Panc1 (cell line): ENCODE results near the gene TERB1. TPM values are rescaled to one million over a fixed set of nuclear protein-coding genes. Genes with fewer than 3 reads are reported as not detected.

ENCODE experiments used
- ATAC-seq: fragments of 200-7000 bp; cut with Tn5 transposase; 2 replicates; pipeline ENCODE4 v1.9.1; 2020; ENCODE audit warnings: mild to moderate bottlenecking, moderate library complexity
- BruUV-seq: library from RNA; stranded (reverse); fragments of 400-500 nt; replicated peaks from 2 replicates; lab custom pipeline; 2021; lab: Mats Ljungman, UMichigan
- CTCF ChIA-PET: fragments of 300-600 bp; sonication (Branson Sonifier 250); formaldehyde crosslinking; loops from one replicate; lab custom pipeline; 2022; ENCODE audit warnings: antibody characterized with exemption; lab: Charles Lee
- POLR2A ChIA-PET: fragments of 300-600 bp; sonication (Branson Sonifier 250); formaldehyde crosslinking; loops from one replicate; lab custom pipeline; 2022; ENCODE audit warnings: antibody characterized with exemption; lab: Charles Lee
- DNase-seq: peaks from one replicate; pipeline ENCODE4 v3.0.0-alpha.2; 2010; ENCODE audit warnings: low read depth, low spot score
- H3K27ac ChIP-seq: 2 replicates; pipeline ENCODE4 v1.5.1; 2011; ENCODE audit warnings: mild to moderate bottlenecking, low read length, inconsistent platforms
- H3K27me3 ChIP-seq: fragments of 200-500 bp; sonication (Bioruptor generic); 2 replicates; pipeline ENCODE4 v1.6.0; 2014; ENCODE audit warnings: low read length, inconsistent platforms; ENCODE audit not compliant: control insufficient read depth, insufficient read depth
- H3K36me3 ChIP-seq: fragments of 200-500 bp; sonication (Bioruptor generic); 2 replicates; pipeline ENCODE4 v1.5.1; 2014; ENCODE audit warnings: inconsistent platforms, mild to moderate bottlenecking, low read length, moderate library complexity; ENCODE audit not compliant: control insufficient read depth, insufficient read depth
- H3K4me1 ChIP-seq: 2 replicates; pipeline ENCODE4 v1.5.1; 2011; ENCODE audit warnings: inconsistent platforms, mild to moderate bottlenecking, low read length, moderate library complexity; ENCODE audit not compliant: control insufficient read depth, insufficient read depth
- H3K4me3 ChIP-seq, 2 experiments: 2 replicates each; pipeline ENCODE4 v1.5.1; 2011 to 2012; ENCODE audit warnings: low read depth in 2 of 2, low read length in 2 of 2, mild to moderate bottlenecking in 2 of 2, inconsistent platforms in 1 of 2, moderate library complexity in 1 of 2
- H3K9me3 ChIP-seq: fragments of 200-500 bp; sonication (Bioruptor generic); 2 replicates; pipeline ENCODE4 v1.5.1; 2014; ENCODE audit warnings: low read depth, mild to moderate bottlenecking, inconsistent platforms, low read length, moderate library complexity; ENCODE audit not compliant: control insufficient read depth, insufficient read depth
- POLR2AphosphoS5 ChIP-seq: IDR thresholded peaks from 2 replicates; pipeline ENCODE4 v1.6.1; 2012; ENCODE audit warnings: mild to moderate bottlenecking, low read depth, low read length, moderate library complexity
- SIN3A ChIP-seq: IDR thresholded peaks from 2 replicates; pipeline ENCODE4 v1.6.1; 2012; ENCODE audit warnings: low read depth, mild to moderate bottlenecking, low read length, moderate library complexity, borderline replicate concordance; ENCODE audit not compliant: insufficient read depth
- TCF7L2 ChIP-seq: IDR thresholded peaks from 2 replicates; pipeline ENCODE4 v1.6.1; 2011; ENCODE audit warnings: mild to moderate bottlenecking, low read depth, low read length, inconsistent platforms
- in situ Hi-C: cut with HindIII; loops from 2 replicates; pipeline ENCODE4 v1.10.0; 2016; ENCODE audit warnings: low sequenced_read_pairs, low pct_unique_long_range_greater_than_20kb
- intact Hi-C: fragments of 100-400 bp; cut with micrococcal nuclease; formaldehyde crosslinking; loops from one replicate; pipeline ENCODE4 v1.10.0; 2022; ENCODE audit not compliant: unreplicated experiment
- total RNA-seq: library from RNA; stranded (reverse); gene quantifications from one replicate; pipeline ENCODE4 v1.2.1, GENCODE V29; 2021; ENCODE audit not compliant: unreplicated experiment
- TF ChIP-seq, protein P1 (sequence below): fragments of 450-650 bp; IDR thresholded peaks from 2 replicates; pipeline ENCODE4 v1.5.1; 2017; ENCODE audit warnings: mild to moderate bottlenecking
- TF ChIP-seq, protein P2 (sequence below), 2 experiments: IDR thresholded peaks; 2 replicates each; pipeline ENCODE4 v1.6.1; 2011 to 2012; ENCODE audit warnings: low read depth in 2 of 2, control low read depth in 1 of 2, low read length in 1 of 2, mild to moderate bottlenecking in 1 of 2, moderate library complexity in 1 of 2; ENCODE audit not compliant: insufficient read depth in 1 of 2

The TERB1 gene
- total RNA-seq, 1 experiment from 2014 or later = not detected

DNA sequence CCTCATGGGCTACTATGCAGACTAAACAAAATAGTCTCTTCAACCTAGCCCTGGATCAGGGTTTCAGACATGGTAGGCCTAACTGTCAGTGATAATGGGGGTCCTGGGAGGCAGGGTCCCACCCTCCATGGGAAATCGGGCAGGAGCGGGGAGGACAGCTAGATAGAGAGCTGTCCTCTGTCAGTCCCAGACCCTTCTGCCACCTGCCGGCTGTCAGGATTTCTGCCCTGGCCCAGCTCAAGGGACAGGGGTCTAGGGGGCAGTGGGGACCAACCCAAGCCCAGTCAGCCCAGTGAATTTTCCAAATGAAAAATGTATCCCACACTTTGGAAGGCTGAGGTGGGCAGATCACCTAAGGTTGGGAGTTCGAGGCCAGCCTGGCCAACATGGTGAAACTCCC is 48.2 kb upstream of the TERB1 start:
- Histone ChIP-seq H3K4me1 (no peaks in the 10 kb centered on the region), H3K9me3 (no peaks in the 10 kb centered on the region), H3K27ac (no peak overlapping the region), H3K36me3 (no peaks in the 10 kb centered on the region), H3K27me3 (no peaks in the 10 kb centered on the region; the same call in 1 of the 2 replicates), H3K4me3 (no peak overlapping the region)
- in situ Hi-C loops (no loop called here), intact Hi-C loops (no loop called here)
- no peak for TF ChIP-seq TCF7L2
- TF ChIP-seq, protein P1, sequence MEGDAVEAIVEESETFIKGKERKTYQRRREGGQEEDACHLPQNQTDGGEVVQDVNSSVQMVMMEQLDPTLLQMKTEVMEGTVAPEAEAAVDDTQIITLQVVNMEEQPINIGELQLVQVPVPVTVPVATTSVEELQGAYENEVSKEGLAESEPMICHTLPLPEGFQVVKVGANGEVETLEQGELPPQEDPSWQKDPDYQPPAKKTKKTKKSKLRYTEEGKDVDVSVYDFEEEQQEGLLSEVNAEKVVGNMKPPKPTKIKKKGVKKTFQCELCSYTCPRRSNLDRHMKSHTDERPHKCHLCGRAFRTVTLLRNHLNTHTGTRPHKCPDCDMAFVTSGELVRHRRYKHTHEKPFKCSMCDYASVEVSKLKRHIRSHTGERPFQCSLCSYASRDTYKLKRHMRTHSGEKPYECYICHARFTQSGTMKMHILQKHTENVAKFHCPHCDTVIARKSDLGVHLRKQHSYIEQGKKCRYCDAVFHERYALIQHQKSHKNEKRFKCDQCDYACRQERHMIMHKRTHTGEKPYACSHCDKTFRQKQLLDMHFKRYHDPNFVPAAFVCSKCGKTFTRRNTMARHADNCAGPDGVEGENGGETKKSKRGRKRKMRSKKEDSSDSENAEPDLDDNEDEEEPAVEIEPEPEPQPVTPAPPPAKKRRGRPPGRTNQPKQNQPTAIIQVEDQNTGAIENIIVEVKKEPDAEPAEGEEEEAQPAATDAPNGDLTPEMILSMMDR = no peak
- TF ChIP-seq SIN3A = no peak
- TF ChIP-seq, protein P2, sequence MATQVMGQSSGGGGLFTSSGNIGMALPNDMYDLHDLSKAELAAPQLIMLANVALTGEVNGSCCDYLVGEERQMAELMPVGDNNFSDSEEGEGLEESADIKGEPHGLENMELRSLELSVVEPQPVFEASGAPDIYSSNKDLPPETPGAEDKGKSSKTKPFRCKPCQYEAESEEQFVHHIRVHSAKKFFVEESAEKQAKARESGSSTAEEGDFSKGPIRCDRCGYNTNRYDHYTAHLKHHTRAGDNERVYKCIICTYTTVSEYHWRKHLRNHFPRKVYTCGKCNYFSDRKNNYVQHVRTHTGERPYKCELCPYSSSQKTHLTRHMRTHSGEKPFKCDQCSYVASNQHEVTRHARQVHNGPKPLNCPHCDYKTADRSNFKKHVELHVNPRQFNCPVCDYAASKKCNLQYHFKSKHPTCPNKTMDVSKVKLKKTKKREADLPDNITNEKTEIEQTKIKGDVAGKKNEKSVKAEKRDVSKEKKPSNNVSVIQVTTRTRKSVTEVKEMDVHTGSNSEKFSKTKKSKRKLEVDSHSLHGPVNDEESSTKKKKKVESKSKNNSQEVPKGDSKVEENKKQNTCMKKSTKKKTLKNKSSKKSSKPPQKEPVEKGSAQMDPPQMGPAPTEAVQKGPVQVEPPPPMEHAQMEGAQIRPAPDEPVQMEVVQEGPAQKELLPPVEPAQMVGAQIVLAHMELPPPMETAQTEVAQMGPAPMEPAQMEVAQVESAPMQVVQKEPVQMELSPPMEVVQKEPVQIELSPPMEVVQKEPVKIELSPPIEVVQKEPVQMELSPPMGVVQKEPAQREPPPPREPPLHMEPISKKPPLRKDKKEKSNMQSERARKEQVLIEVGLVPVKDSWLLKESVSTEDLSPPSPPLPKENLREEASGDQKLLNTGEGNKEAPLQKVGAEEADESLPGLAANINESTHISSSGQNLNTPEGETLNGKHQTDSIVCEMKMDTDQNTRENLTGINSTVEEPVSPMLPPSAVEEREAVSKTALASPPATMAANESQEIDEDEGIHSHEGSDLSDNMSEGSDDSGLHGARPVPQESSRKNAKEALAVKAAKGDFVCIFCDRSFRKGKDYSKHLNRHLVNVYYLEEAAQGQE (IDR thresholded peaks at IDR 0.05; ENCODE audit: insufficient read depth in 1 of 2, low read depth in 2 of 2, low read length in 1 of 2) = no peak
- no peak for TF ChIP-seq POLR2AphosphoS5
- no TSS peak for BruUV-seq
- DNase-seq (no peak), ATAC-seq (no peak)
- POLR2A ChIA-PET = interaction anchor here (0.9 kb wide), 1 partner anchor 11 kb away, joined by 4 read pairs; no protein-coding TSS in a partner anchor
- CTCF ChIA-PET = no interaction called here

DNA sequence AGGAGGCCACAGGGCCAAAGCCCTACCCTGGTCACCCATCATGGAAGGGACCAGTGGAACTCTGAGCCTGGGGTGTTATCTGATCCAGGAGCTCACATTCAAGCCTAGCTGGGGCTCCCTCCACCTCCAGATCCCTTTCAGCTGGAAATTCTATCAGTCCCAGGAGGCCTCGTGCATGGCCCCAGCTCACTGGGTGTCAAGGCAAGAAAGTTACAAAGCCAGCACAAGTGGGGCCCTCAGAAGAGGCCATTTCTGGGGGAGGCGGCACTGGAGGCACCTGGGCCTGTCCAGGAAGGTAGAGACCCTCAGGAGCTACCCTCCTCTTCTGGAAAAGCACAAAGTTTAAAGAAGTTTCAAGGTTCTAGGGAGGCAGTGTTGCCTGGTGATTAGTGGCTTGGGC is 47.6 kb upstream of the TERB1 start:
- ATAC-seq = 0 out of 2 replicates have a peak, but pooled peaks have one; percentile 7
- Histone ChIP-seq H3K4me1 (no peaks in the 10 kb centered on the region), H3K27me3 (no peaks in the 10 kb centered on the region; the same call in 1 of the 2 replicates), H3K4me3 (no peak overlapping the region), H3K9me3 (no peaks in the 10 kb centered on the region), H3K36me3 (no peaks in the 10 kb centered on the region), H3K27ac (no peak overlapping the region)
- CTCF ChIA-PET = no interaction called here
- TF ChIP-seq POLR2AphosphoS5 (no peak), SIN3A (no peak), TCF7L2 (no peak)
- TF ChIP-seq, protein P1 = no peak
- TF ChIP-seq, protein P2 (IDR thresholded peaks at IDR 0.05; ENCODE audit: insufficient read depth in 1 of 2, low read depth in 2 of 2, low read length in 1 of 2) = no peak
- POLR2A ChIA-PET = interaction anchor here (0.9 kb wide), 1 partner anchor 11 kb away, joined by 4 read pairs; no protein-coding TSS in a partner anchor
- DNase-seq = no peak
- in situ Hi-C loops = no loop called here
- BruUV-seq = no TSS peak
- intact Hi-C loops = no loop called here
